ENCODE data around the gene DCST2. TPM values are rescaled to one million over a fixed set of nuclear protein-coding genes. Genes with fewer than 3 reads are reported as not detected.

DCST2 gene
- polyA plus RNA-seq, 3 donors, result 0.85 to 1.3 (median 1.3) TPM

Other genes starting within 250 kb of the DCST2 start
- gene KCNN3, start 163.5 kb downstream of the DCST2 start, polyA plus RNA-seq (ENCODE audit: insufficient read length in 3 of 3), result 1 to 10 TPM; 2.0 to 2.8 (median 2.4) TPM
- 10 to 100 TPM; 42.2 to 43.6 (median 43.3) TPM for gene PMVK, start 97.1 kb downstream of the DCST2 start, polyA plus RNA-seq (ENCODE audit: insufficient read length in 3 of 3)
- gene PBXIP1, start 77.7 kb downstream of the DCST2 start, polyA plus RNA-seq (ENCODE audit: insufficient read length in 3 of 3), result 10 to 100 TPM; 67.1 to 71.0 (median 67.8) TPM
- 10 to 100 TPM; 41.8 to 46.5 (median 42.6) TPM for gene PYGO2, start 72.0 kb downstream of the DCST2 start, polyA plus RNA-seq (ENCODE audit: insufficient read length in 3 of 3)
- gene SHC1, start 63.0 kb downstream of the DCST2 start, polyA plus RNA-seq (ENCODE audit: insufficient read length in 3 of 3), result 10 to 100 TPM; 74.7 to 82.3 (median 76.1) TPM
- 100 to 1,000 TPM; 102 to 114 (median 104) TPM for gene CKS1B, start 59.1 kb downstream of the DCST2 start, polyA plus RNA-seq (ENCODE audit: insufficient read length in 3 of 3)
- 10 to 100 TPM; 28.1 to 30.7 (median 29.0) TPM for gene FLAD1, start 50.4 kb downstream of the DCST2 start, polyA plus RNA-seq (ENCODE audit: insufficient read length in 3 of 3)
- not detected for gene LENEP, start 40.2 kb downstream of the DCST2 start, polyA plus RNA-seq (ENCODE audit: insufficient read length in 3 of 3)
- gene ZBTB7B, start 31.0 kb downstream of the DCST2 start, polyA plus RNA-seq (ENCODE audit: insufficient read length in 3 of 3), result 10 to 100 TPM in 2 of 3 donors, 1 to 10 TPM in 1; 10.0 to 13.8 (median 11.5) TPM
- under 1 TPM; 0.21 to 0.29 (median 0.28) TPM for gene DCST1, start within 50 bp of the DCST2 start, polyA plus RNA-seq (ENCODE audit: insufficient read length in 3 of 3)
- 10 to 100 TPM; 36.5 to 37.6 (median 36.8) TPM for gene ADAM15, start 17.5 kb upstream of the DCST2 start, polyA plus RNA-seq (ENCODE audit: insufficient read length in 3 of 3)
- gene EFNA4, start 30.0 kb upstream of the DCST2 start, polyA plus RNA-seq (ENCODE audit: insufficient read length in 3 of 3), result 10 to 100 TPM; 18.0 to 20.3 (median 18.5) TPM
- 1 to 10 TPM; 4.8 to 6.5 (median 6.1) TPM for gene EFNA3, start 45.1 kb upstream of the DCST2 start, polyA plus RNA-seq (ENCODE audit: insufficient read length in 3 of 3)
- gene EFNA1, start 94.1 kb upstream of the DCST2 start, polyA plus RNA-seq (ENCODE audit: insufficient read length in 3 of 3), result 10 to 100 TPM; 68.2 to 78.3 (median 74.4) TPM
- gene SLC50A1, start 102.1 kb upstream of the DCST2 start, polyA plus RNA-seq (ENCODE audit: insufficient read length in 3 of 3), result 10 to 100 TPM; 52.9 to 57.0 (median 55.8) TPM
- 10 to 100 TPM; 26.4 to 36.9 (median 33.0) TPM for gene DPM3, start 106.8 kb upstream of the DCST2 start, polyA plus RNA-seq (ENCODE audit: insufficient read length in 3 of 3)
- 100 to 1,000 TPM; 140 to 153 (median 152) TPM for gene KRTCAP2, start 139.5 kb upstream of the DCST2 start, polyA plus RNA-seq (ENCODE audit: insufficient read length in 3 of 3)
- gene TRIM46, start 140.1 kb upstream of the DCST2 start, polyA plus RNA-seq (ENCODE audit: insufficient read length in 3 of 3), result 1 to 10 TPM; 2.4 to 2.9 (median 2.9) TPM
- 10 to 100 TPM; 29.3 to 34.9 (median 31.9) TPM for gene THBS3, start 174.1 kb upstream of the DCST2 start, polyA plus RNA-seq (ENCODE audit: insufficient read length in 3 of 3)
- 10 to 100 TPM; 40.0 to 44.2 (median 42.2) TPM for gene MTX1, start 174.9 kb upstream of the DCST2 start, polyA plus RNA-seq (ENCODE audit: insufficient read length in 3 of 3)
- gene ENTREP3, start 221.7 kb upstream of the DCST2 start, polyA plus RNA-seq (ENCODE audit: insufficient read length in 3 of 3), result 10 to 100 TPM; 18.0 to 21.5 (median 19.3) TPM
- 10 to 100 TPM; 52.3 to 59.5 (median 54.7) TPM for gene SCAMP3, start 228.6 kb upstream of the DCST2 start, polyA plus RNA-seq (ENCODE audit: insufficient read length in 3 of 3)
- gene CLK2, start 239.7 kb upstream of the DCST2 start, polyA plus RNA-seq (ENCODE audit: insufficient read length in 3 of 3), result 10 to 100 TPM; 61.3 to 68.7 (median 64.7) TPM
- gene HCN3, start 243.7 kb upstream of the DCST2 start, polyA plus RNA-seq (ENCODE audit: insufficient read length in 3 of 3), result 1 to 10 TPM; 6.8 to 9.3 (median 9.0) TPM